Measurements from ENCODE around the gene NDEL1. TPM values are rescaled to one million over a fixed set of nuclear protein-coding genes. Genes with fewer than 3 reads are reported as not detected.
A peak's percentile ranks its signal among the peaks of the same experiment; 100 is the strongest.

The NDEL1 gene
- polyA plus RNA-seq, 1 donor: 41.9 TPM

- no peak for DNase-seq
These were observed 69.0 kb downstream of the NDEL1 start for GRCh38 chr17:8504460-8505207.

GRCh38 chr17:8506145-8506544 is 70.5 kb downstream of the NDEL1 start:
- DNase-seq: peak; percentile 79

- no peak for DNase-seq
These were observed 79.1 kb downstream of the NDEL1 start for GRCh38 chr17:8514801-8515200.

Other genes with a start within 250 kb of the NDEL1 start
- gene BORCS6, start 245.7 kb upstream of the NDEL1 start, polyA plus RNA-seq (ENCODE audit: insufficient read length): 5.5 TPM
- gene AURKB, start 225.3 kb upstream of the NDEL1 start, polyA plus RNA-seq (ENCODE audit: insufficient read length): 14.9 TPM
- gene CTC1, start 187.8 kb upstream of the NDEL1 start, polyA plus RNA-seq (ENCODE audit: insufficient read length): 19.5 TPM
- 34.9 TPM for gene PFAS, start 186.6 kb upstream of the NDEL1 start, polyA plus RNA-seq (ENCODE audit: insufficient read length)
- gene RANGRF, start 147.2 kb upstream of the NDEL1 start, polyA plus RNA-seq (ENCODE audit: insufficient read length): 21.0 TPM
- gene SLC25A35, start 140.5 kb upstream of the NDEL1 start, polyA plus RNA-seq (ENCODE audit: insufficient read length): 1.5 TPM
- gene ARHGEF15, start 125.6 kb upstream of the NDEL1 start, polyA plus RNA-seq (ENCODE audit: insufficient read length): 14.8 TPM
- not detected for gene ODF4, start 96.0 kb upstream of the NDEL1 start, polyA plus RNA-seq (ENCODE audit: insufficient read length)
- 2,898 TPM for gene RPL26, start 52.7 kb upstream of the NDEL1 start, polyA plus RNA-seq (ENCODE audit: insufficient read length)
- 0.09 TPM for gene RNF222, start 38.1 kb upstream of the NDEL1 start, polyA plus RNA-seq (ENCODE audit: insufficient read length)
- gene MYH10, start 194.8 kb downstream of the NDEL1 start, polyA plus RNA-seq (ENCODE audit: insufficient read length): 56.8 TPM